ENCODE results near the gene SLC7A7. TPM values are rescaled to one million over a fixed set of nuclear protein-coding genes. Genes with fewer than 3 reads are reported as not detected.
"Not testable (repeated sequence)": the region's sequence is repeated elsewhere in the genome, so short reads cannot be mapped to it uniquely, and the experiment has no call there.

SLC7A7 gene
- total RNA-seq, 1 experiment from 2014 or later, result 443 TPM

GRCh38 chr14:22807432-22808087, 7.7 kb downstream of the SLC7A7 start:
- TSS peak; percentile 88 for BruUV-seq (replicated peaks)
- Histone ChIP-seq H3K27me3 (replicated peaks; ENCODE audit: control insufficient read depth, insufficient read depth, low read length) (no peaks in the 10 kb centered on the region), H3K9me3 (no peaks in the 10 kb centered on the region), H3K4me3 (ENCODE audit: low read depth, low read length) (no peak overlapping the region), H3K36me3 (ENCODE audit: control insufficient read depth, insufficient read depth, low read length) (no peaks in the 10 kb centered on the region; the same call in 1 of the 2 replicates), H3K4me1 (peaks cover 55% of the 10 kb centered on the region)
- peaks cover 50% of the 10 kb centered on the region for H3K4me1 Mint-ChIP-seq (ENCODE audit: low read depth, unreplicated experiment)
- ChIA-PET CTCF (interaction anchor here (0.7 to 1.9 kb wide), 13 partner anchors 8 to 237 kb away, joined by 3 to 28 read pairs (median 5); partner anchors contain the start of genes OXA1L and SLC7A7), POLR2A (interaction anchor here (0.7 to 1.6 kb wide), 10 partner anchors 8 to 218 kb away, joined by 3 to 18 read pairs (median 6); partner anchors contain the start of genes DAD1, OXA1L and SLC7A7)
- TF ChIP-seq, protein P1, sequence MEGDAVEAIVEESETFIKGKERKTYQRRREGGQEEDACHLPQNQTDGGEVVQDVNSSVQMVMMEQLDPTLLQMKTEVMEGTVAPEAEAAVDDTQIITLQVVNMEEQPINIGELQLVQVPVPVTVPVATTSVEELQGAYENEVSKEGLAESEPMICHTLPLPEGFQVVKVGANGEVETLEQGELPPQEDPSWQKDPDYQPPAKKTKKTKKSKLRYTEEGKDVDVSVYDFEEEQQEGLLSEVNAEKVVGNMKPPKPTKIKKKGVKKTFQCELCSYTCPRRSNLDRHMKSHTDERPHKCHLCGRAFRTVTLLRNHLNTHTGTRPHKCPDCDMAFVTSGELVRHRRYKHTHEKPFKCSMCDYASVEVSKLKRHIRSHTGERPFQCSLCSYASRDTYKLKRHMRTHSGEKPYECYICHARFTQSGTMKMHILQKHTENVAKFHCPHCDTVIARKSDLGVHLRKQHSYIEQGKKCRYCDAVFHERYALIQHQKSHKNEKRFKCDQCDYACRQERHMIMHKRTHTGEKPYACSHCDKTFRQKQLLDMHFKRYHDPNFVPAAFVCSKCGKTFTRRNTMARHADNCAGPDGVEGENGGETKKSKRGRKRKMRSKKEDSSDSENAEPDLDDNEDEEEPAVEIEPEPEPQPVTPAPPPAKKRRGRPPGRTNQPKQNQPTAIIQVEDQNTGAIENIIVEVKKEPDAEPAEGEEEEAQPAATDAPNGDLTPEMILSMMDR (IDR thresholded peaks at IDR 0.05; ENCODE audit: insufficient read depth in 1 of 2, low read depth in 1 of 2, low read length in 1 of 2, severe bottlenecking in 1 of 2, unreplicated experiment in 1 of 2), result no peak
- H3K9me3 Mint-ChIP-seq (ENCODE audit: unreplicated experiment), result no peaks in the 10 kb centered on the region
- H3K4me3 Mint-ChIP-seq (ENCODE audit: unreplicated experiment), result peak overlapping the region; percentile 68
- intact Hi-C loops (cut with micrococcal nuclease; ENCODE audit: unreplicated experiment), result loop anchor here (1.0 to 5.0 kb wide), 3 partner anchors 8 to 235 kb away; partner anchors contain the start of gene SLC7A7
- H3K27me3 Mint-ChIP-seq (ENCODE audit: insufficient read depth, unreplicated experiment), result no peaks in the 10 kb centered on the region
- peak overlapping the region; percentile 92 for H3K27ac Mint-ChIP-seq (ENCODE audit: unreplicated experiment)
- peaks cover 99% of the 10 kb centered on the region for H3K36me3 Mint-ChIP-seq (ENCODE audit: insufficient read depth, unreplicated experiment)
- DNase-seq, result peak; percentile 88 to 93

- BruUV-seq (replicated peaks); DNase-seq; H3K27me3 ChIP-seq (replicated peaks; ENCODE audit: control insufficient read depth, insufficient read depth, low read length); H3K4me3 ChIP-seq (ENCODE audit: low read depth, low read length); H3K27me3 Mint-ChIP-seq (ENCODE audit: insufficient read depth, unreplicated experiment); H3K36me3 ChIP-seq (ENCODE audit: control insufficient read depth, insufficient read depth, low read length); CTCF ChIA-PET; H3K9me3 Mint-ChIP-seq (ENCODE audit: unreplicated experiment); H3K9me3 ChIP-seq: not testable (repeated sequence)
- intact Hi-C loops (cut with micrococcal nuclease; ENCODE audit: unreplicated experiment), result loop anchor here (5.0 kb wide), 1 partner anchor 233 kb away; no protein-coding TSS in a partner anchor
- peak overlapping the region; percentile 90 for H3K27ac Mint-ChIP-seq (ENCODE audit: unreplicated experiment)
- peaks cover 99% of the 10 kb centered on the region for H3K36me3 Mint-ChIP-seq (ENCODE audit: insufficient read depth, unreplicated experiment)
- peaks cover 61% of the 10 kb centered on the region for H3K4me1 Mint-ChIP-seq (ENCODE audit: low read depth, unreplicated experiment)
- peak overlapping the region; percentile 34 for H3K4me3 Mint-ChIP-seq (ENCODE audit: unreplicated experiment)
- POLR2A ChIA-PET, result interaction anchor here (0.6 kb wide), 1 partner anchor 10 kb away, joined by 7 read pairs; no protein-coding TSS in a partner anchor
- H3K4me1 ChIP-seq, result peaks cover 67% of the 10 kb centered on the region
These were observed 10.0 kb downstream of the SLC7A7 start for GRCh38 chr14:22805235-22805634.

DNA sequence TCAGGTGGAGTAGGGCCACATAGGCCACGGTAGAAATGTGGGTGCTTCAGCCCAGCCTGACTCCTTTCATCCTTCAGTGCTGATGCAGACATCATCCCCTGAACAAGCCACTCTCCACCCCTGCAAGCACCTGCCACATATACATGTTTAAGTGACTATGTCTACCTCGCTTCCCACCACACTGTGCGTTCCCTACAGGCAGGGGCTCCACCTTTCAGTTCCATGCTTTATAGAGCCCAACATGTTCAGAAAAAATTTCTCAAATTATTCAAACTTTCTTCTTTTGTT, 11.6 kb downstream of the SLC7A7 start:
- Histone ChIP-seq H3K9me3 (no peaks in the 10 kb centered on the region), H3K4me1 (peaks cover 67% of the 10 kb centered on the region), H3K4me3 (ENCODE audit: low read depth, low read length) (no peak overlapping the region), H3K36me3 (ENCODE audit: control insufficient read depth, insufficient read depth, low read length) (no peaks in the 10 kb centered on the region; the same call in 1 of the 2 replicates), H3K27me3 (replicated peaks; ENCODE audit: control insufficient read depth, insufficient read depth, low read length) (no peaks in the 10 kb centered on the region)
- peak overlapping the region; percentile 62 for H3K27ac Mint-ChIP-seq (ENCODE audit: unreplicated experiment)
- DNase-seq, result no peak
- H3K4me3 Mint-ChIP-seq (ENCODE audit: unreplicated experiment), result no peak overlapping the region
- H3K36me3 Mint-ChIP-seq (ENCODE audit: insufficient read depth, unreplicated experiment), result peaks cover 94% of the 10 kb centered on the region
- intact Hi-C loops (cut with micrococcal nuclease; ENCODE audit: unreplicated experiment), result no loop called here
- CTCF ChIA-PET, result no interaction called here
- no TSS peak for BruUV-seq (replicated peaks)
- POLR2A ChIA-PET, result no interaction called here
- H3K9me3 Mint-ChIP-seq (ENCODE audit: unreplicated experiment), result no peaks in the 10 kb centered on the region
- no peaks in the 10 kb centered on the region for H3K27me3 Mint-ChIP-seq (ENCODE audit: insufficient read depth, unreplicated experiment)
- TF ChIP-seq, protein P1 (IDR thresholded peaks at IDR 0.05; ENCODE audit: insufficient read depth in 1 of 2, low read depth in 1 of 2, low read length in 1 of 2, severe bottlenecking in 1 of 2, unreplicated experiment in 1 of 2), result no peak
- peaks cover 73% of the 10 kb centered on the region for H3K4me1 Mint-ChIP-seq (ENCODE audit: low read depth, unreplicated experiment)

Data from Caco-2 (cell line).